Ovary (tissue), 9 donors: Measurements from ENCODE around the gene CDCP2. TPM values are rescaled to one million over a fixed set of nuclear protein-coding genes. Genes with fewer than 3 reads are reported as not detected.

ENCODE experiments used
- DNase-seq, 5 donors: peaks; one replicate each; pipeline ENCODE4 v3.0.0-alpha.2; 2019 to 2020
- H3K27ac ChIP-seq, 2 donors: fragments of 200-600 bp; one replicate each; pipeline versions ENCODE4 v1.5.1 to v1.8.0; 2019 to 2022
- H3K27me3 ChIP-seq: fragments of 200-600 bp; one replicate; pipeline ENCODE4 v1.8.0; 2022
- H3K36me3 ChIP-seq: fragments of 200-600 bp; sonication (generic); one replicate; pipeline ENCODE4 v1.5.1; 2019
- H3K4me1 ChIP-seq: one replicate; pipeline ENCODE4 v1.8.1; 2013; ENCODE audit warnings: mild to moderate bottlenecking, moderate library complexity; ENCODE audit not compliant: insufficient read depth
- H3K4me3 ChIP-seq: fragments of 200-600 bp; sonication (generic); one replicate; pipeline ENCODE4 v1.5.1; 2017
- H3K9me3 ChIP-seq, 2 donors: fragments of 200-600 bp in 1 of 2; sonication (generic) in 1 of 2; one replicate each; pipeline versions ENCODE4 v1.5.1 to v1.8.1; 2013 to 2019; ENCODE audit warnings: mild to moderate bottlenecking in 1 of 2, moderate library complexity in 1 of 2
- EP300 ChIP-seq: sonication (generic); formaldehyde crosslinking; IDR thresholded peaks from one replicate; pipeline ENCODE4 v1.6.1; 2017; ENCODE audit warnings: antibody characterized with exemption
- POLR2A ChIP-seq: fragments of 450-650 bp; IDR thresholded peaks from one replicate; pipeline ENCODE4 v1.6.1; 2017; ENCODE audit warnings: antibody characterized with exemption, mild to moderate bottlenecking, moderate library complexity
- whole genome bisulfite sequencing, 3 donors: extraction: QIAGEN DNeasy Blood & Tissue Kit in 1 of 3; methylation state at CpG; one replicate each; pipeline versions ENCODE4 v1.1.5 to v1.1.7; 2013 to 2017; 5-methylcytosine and 5-hydroxymethylcytosine counted together
- intact Hi-C, 4 donors: fragments of 100-400 bp; cut with DNase I; formaldehyde crosslinking; loops; one replicate each; pipeline versions ENCODE4 v1.11.0 to v1.15.1; 2022 to 2023
- polyA plus RNA-seq, 2 donors: library from polyadenylated mRNA; stranded (reverse); fragments of 200-250 nt in 1 of 2; fragments of 350-450 nt in 1 of 2; fragmentation: Illumina TruSeq in 1 of 2; extraction: RNeasy Lipid Tissue Mini Kit (QIAGEN cat#74804) in 1 of 2; gene quantifications; one replicate each; pipeline ENCODE4 v1.2.3, GENCODE V29; 2013 to 2014
- total RNA-seq, 7 donors: library from RNA; depleted of rRNA in 2 of 7; stranded (reverse); fragments of >200 nt in 2 of 7; fragmentation: NEBNext Ultra II Directional in 3 of 7; extraction: Animal tissue kit (Norgen Biotek cat#: 25700) in 3 of 7; gene quantifications; one replicate each; pipeline versions ENCODE4 v1.1.0 to v1.2.4, GENCODE V29; 2016 to 2023
- TF ChIP-seq, protein P1 (sequence below), 3 donors: fragments of 450-650 bp in 2 of 3; fragments of 200-600 bp in 1 of 3; IDR thresholded peaks; one replicate each; pipeline versions ENCODE4 v1.5.1 to v1.8.0; 2016 to 2022; ENCODE audit warnings: antibody characterized with exemption in 3 of 3, mild to moderate bottlenecking in 1 of 3
- donor health status: DM: no; HTN: no; CAD: no; lungs with moderate emphysema.
- donor health status: DM: no; HTN: no; CAD: no.
- donor health status: Bipolar disorder and iron deficiency.
- donor health status: DM: yes; HTN: yes; CAD: no.
- donor health status: DM: no; HTN: no; CAD: no.
- donor health status: DM: yes; HTN: yes; CAD: no.

CDCP2 gene
- total and polyA plus RNA-seq, 9 donors: 0.04 to 0.34 (median 0.15) TPM; not detected in 6

- intact Hi-C loops: no loop called here
- DNase-seq: no peak
- Histone ChIP-seq H3K4me1 (no peaks in the 10 kb centered on the region), H3K9me3 (no peaks in the 10 kb centered on the region), H3K4me3 (no peak overlapping the region), H3K36me3 (no peaks in the 10 kb centered on the region), H3K27ac (no peak overlapping the region), H3K27me3 (no peaks in the 10 kb centered on the region)
- TF ChIP-seq EP300: no peak
- TF ChIP-seq POLR2A: no peak
- TF ChIP-seq, protein P1, sequence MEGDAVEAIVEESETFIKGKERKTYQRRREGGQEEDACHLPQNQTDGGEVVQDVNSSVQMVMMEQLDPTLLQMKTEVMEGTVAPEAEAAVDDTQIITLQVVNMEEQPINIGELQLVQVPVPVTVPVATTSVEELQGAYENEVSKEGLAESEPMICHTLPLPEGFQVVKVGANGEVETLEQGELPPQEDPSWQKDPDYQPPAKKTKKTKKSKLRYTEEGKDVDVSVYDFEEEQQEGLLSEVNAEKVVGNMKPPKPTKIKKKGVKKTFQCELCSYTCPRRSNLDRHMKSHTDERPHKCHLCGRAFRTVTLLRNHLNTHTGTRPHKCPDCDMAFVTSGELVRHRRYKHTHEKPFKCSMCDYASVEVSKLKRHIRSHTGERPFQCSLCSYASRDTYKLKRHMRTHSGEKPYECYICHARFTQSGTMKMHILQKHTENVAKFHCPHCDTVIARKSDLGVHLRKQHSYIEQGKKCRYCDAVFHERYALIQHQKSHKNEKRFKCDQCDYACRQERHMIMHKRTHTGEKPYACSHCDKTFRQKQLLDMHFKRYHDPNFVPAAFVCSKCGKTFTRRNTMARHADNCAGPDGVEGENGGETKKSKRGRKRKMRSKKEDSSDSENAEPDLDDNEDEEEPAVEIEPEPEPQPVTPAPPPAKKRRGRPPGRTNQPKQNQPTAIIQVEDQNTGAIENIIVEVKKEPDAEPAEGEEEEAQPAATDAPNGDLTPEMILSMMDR (IDR thresholded peaks at IDR 0.05): no peak
- 88 to 92% (median 91%) methylated on average over 5 of the region's 5 CpGs for WGBS, 3 donors
These were observed 40.7 kb upstream of the CDCP2 start for GRCh38 chr1:54193453-54193852.

DNA sequence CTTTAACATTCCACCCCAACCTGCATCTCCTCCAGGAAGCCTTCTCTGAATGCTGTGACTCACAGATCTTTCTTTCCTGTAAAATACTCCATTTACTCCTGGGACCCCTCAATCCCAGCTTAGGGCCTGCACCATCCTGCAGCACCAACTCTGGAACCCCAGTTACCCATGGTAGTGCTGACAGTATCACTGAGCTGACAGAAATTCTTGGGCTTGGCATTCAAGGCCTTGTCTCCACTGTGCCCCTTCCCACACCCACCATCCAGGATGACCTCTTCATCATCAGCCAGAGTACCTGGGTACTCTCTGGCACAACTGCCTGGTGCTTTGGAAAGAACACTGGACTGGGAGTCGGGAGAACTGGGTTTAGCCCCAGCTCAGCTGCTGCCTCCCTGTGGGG lies 38.7 kb upstream of the CDCP2 start:
- TF ChIP-seq, protein P1 (IDR thresholded peaks at IDR 0.05): no peak
- TF ChIP-seq EP300 (no peak), POLR2A (no peak)
- H3K4me3 ChIP-seq: no peak overlapping the region
- H3K27me3 ChIP-seq: no peaks in the 10 kb centered on the region
- H3K36me3 ChIP-seq: no peaks in the 10 kb centered on the region
- H3K9me3 ChIP-seq: no peaks in the 10 kb centered on the region
- H3K4me1 ChIP-seq: no peaks in the 10 kb centered on the region
- intact Hi-C loops: no loop called here
- no peak overlapping the region for H3K27ac ChIP-seq
- WGBS, 3 donors: 0 to 93% (median 88%) methylated on average over 1 of the region's 1 CpG
- DNase-seq: no peak

DNA sequence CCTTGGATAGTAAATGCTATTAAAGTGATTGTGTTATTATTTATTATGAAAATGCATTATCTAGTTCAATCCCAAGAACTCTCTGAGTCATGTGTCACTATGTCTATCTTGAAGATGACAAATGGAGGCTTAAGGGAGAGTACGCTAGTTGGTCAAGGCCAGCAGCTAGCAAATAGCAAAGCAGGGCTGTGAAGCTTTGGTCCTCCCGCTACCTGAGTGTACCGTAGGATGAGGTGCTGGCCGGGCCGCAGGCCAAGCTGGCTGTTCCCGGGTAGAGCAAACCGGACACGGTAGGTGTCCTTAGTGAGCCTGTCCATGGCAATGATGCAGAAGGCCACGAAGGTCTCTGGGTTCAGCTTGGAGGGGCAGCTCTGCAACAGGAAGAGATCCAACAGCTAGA lies 37.7 kb upstream of the CDCP2 start:
- Histone ChIP-seq H3K9me3 (no peaks in the 10 kb centered on the region), H3K4me1 (no peaks in the 10 kb centered on the region), H3K4me3 (no peak overlapping the region), H3K36me3 (no peaks in the 10 kb centered on the region), H3K27me3 (no peaks in the 10 kb centered on the region), H3K27ac (no peak overlapping the region)
- TF ChIP-seq, protein P1 (IDR thresholded peaks at IDR 0.05): no peak
- TF ChIP-seq EP300 (no peak), POLR2A (no peak)
- WGBS, 3 donors: 81 to 93% (median 90%) methylated on average over 9 of the region's 9 CpGs
- no peak for DNase-seq
- intact Hi-C loops: no loop called here

DNA sequence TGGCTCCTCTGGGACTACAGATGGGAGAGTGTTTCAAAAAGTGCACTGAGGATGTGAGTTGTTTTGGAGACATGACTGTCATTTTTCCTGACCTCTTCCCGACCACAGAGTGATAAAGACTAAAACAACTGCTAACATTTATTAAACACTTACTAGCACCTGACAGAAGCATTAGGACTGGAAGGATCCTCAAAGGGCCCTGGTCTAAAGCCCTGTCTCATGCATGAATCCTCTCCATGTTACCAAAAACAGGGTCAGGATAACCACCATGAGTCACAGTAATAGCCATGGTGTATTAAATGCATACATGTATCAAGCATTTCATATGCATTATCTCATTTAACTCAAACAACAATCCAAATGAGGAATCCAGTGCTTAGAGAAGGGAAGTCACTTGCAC lies 35.5 kb upstream of the CDCP2 start:
- DNase-seq: no peak
- Histone ChIP-seq H3K36me3 (no peaks in the 10 kb centered on the region), H3K27ac (no peak overlapping the region), H3K9me3 (no peaks in the 10 kb centered on the region), H3K27me3 (no peaks in the 10 kb centered on the region), H3K4me3 (no peak overlapping the region), H3K4me1 (no peaks in the 10 kb centered on the region)
- 40 to 71% (median 52%) methylated on average over 1 of the region's 1 CpG for WGBS, 3 donors
- intact Hi-C loops: no loop called here
- no peak for TF ChIP-seq POLR2A
- TF ChIP-seq, protein P1 (IDR thresholded peaks at IDR 0.05): no peak
- TF ChIP-seq EP300: no peak

- 79 to 92% (median 80%) methylated on average over 3 of the region's 3 CpGs for WGBS, 3 donors
- no peaks in the 10 kb centered on the region for H3K27me3 ChIP-seq
- intact Hi-C loops: no loop called here
- H3K9me3 ChIP-seq: no peaks in the 10 kb centered on the region
- no peak overlapping the region for H3K4me3 ChIP-seq
- TF ChIP-seq POLR2A: no peak
- TF ChIP-seq, protein P1 (IDR thresholded peaks at IDR 0.05): no peak
- no peak for TF ChIP-seq EP300
- no peaks in the 10 kb centered on the region for H3K36me3 ChIP-seq
- no peaks in the 10 kb centered on the region for H3K4me1 ChIP-seq
- no peak for DNase-seq
- no peak overlapping the region for H3K27ac ChIP-seq
These were observed 33.3 kb upstream of the CDCP2 start for GRCh38 chr1:54186056-54186455.
